Adipocyte (in vitro differentiated cells): ENCODE results near the gene RPRM.
"Not testable (repeated sequence)": the region's sequence is repeated elsewhere in the genome, so short reads cannot be mapped to it uniquely, and the experiment has no call there.

Experiments used
- DNase-seq: peaks from one replicate; pipeline ENCODE4 v3.0.0-alpha.2; 2015; ENCODE audit warnings: low read depth
- H3K27me3 ChIP-seq: replicated peaks from 2 replicates; pipeline ENCODE4 v1.7.0; 2013; ENCODE audit warnings: mild to moderate bottlenecking, low read length, moderate library complexity; ENCODE audit not compliant: control insufficient read depth, insufficient read depth
- H3K36me3 ChIP-seq: 2 replicates; pipeline ENCODE4 v1.7.0; 2013; ENCODE audit warnings: low read length, mild to moderate bottlenecking, moderate library complexity; ENCODE audit not compliant: control insufficient read depth, insufficient read depth, severe bottlenecking
- H3K4me1 ChIP-seq: 2 replicates; pipeline ENCODE4 v1.7.0; 2013; ENCODE audit warnings: mild to moderate bottlenecking, low read length, moderate library complexity; ENCODE audit not compliant: control insufficient read depth, insufficient read depth
- H3K4me3 ChIP-seq: 2 replicates; pipeline ENCODE4 v1.7.0; 2013; ENCODE audit warnings: mild to moderate bottlenecking, low read length, moderate library complexity
- H3K9ac ChIP-seq: 2 replicates; pipeline ENCODE4 v1.7.0; 2013; ENCODE audit warnings: mild to moderate bottlenecking, low read length, moderate library complexity
- H3K9me3 ChIP-seq: 2 replicates; pipeline ENCODE4 v1.7.0; 2013; ENCODE audit warnings: mild to moderate bottlenecking, low read length, moderate library complexity; ENCODE audit not compliant: control insufficient read depth

The RPRM gene

GRCh38 chr2:153455403-153455802, 23.2 kb downstream of the RPRM start:
- DNase-seq, result no peak
- Histone ChIP-seq H3K4me1 (no peaks in the 10 kb centered on the region), H3K4me3 (no peak overlapping the region), H3K9me3 (no peaks in the 10 kb centered on the region), H3K36me3 (no peaks in the 10 kb centered on the region), H3K27me3 (no peaks in the 10 kb centered on the region), H3K9ac (no peak overlapping the region)

- Histone ChIP-seq H3K4me3 (no peak overlapping the region), H3K9me3 (no peaks in the 10 kb centered on the region), H3K36me3 (no peaks in the 10 kb centered on the region), H3K27me3 (no peaks in the 10 kb centered on the region), H3K4me1 (no peaks in the 10 kb centered on the region), H3K9ac (no peak overlapping the region)
- no peak for DNase-seq
Measured at GRCh38 chr2:153451611-153452010, 27.0 kb downstream of the RPRM start.

- no peak overlapping the region for H3K4me3 ChIP-seq
- H3K4me1 ChIP-seq, result no peaks in the 10 kb centered on the region
- H3K27me3 ChIP-seq, result no peaks in the 10 kb centered on the region
- H3K9me3 ChIP-seq, result no peaks in the 10 kb centered on the region
- no peaks in the 10 kb centered on the region for H3K36me3 ChIP-seq
- no peak for DNase-seq
- no peak overlapping the region for H3K9ac ChIP-seq
Measured at GRCh38 chr2:153443106-153443505, 35.5 kb downstream of the RPRM start.

- H3K27me3 ChIP-seq, H3K4me3 ChIP-seq, H3K9me3 ChIP-seq, H3K9ac ChIP-seq, H3K4me1 ChIP-seq, H3K36me3 ChIP-seq, DNase-seq: not testable (repeated sequence)
Measured at GRCh38 chr2:153442616-153443015, 35.9 kb downstream of the RPRM start.

GRCh38 chr2:153440090-153440489, 38.5 kb downstream of the RPRM start:
- not testable (repeated sequence) for H3K36me3 ChIP-seq, H3K9ac ChIP-seq, H3K4me1 ChIP-seq, H3K4me3 ChIP-seq, DNase-seq, H3K27me3 ChIP-seq, H3K9me3 ChIP-seq

- H3K4me3 ChIP-seq, result no peak overlapping the region
- no peak for DNase-seq
- no peaks in the 10 kb centered on the region for H3K27me3 ChIP-seq
- no peaks in the 10 kb centered on the region for H3K4me1 ChIP-seq
- no peaks in the 10 kb centered on the region for H3K36me3 ChIP-seq
- no peak overlapping the region for H3K9ac ChIP-seq
- no peaks in the 10 kb centered on the region for H3K9me3 ChIP-seq
Measured at GRCh38 chr2:153433403-153433802, 45.2 kb downstream of the RPRM start.

GRCh38 chr2:153432381-153432780, 46.2 kb downstream of the RPRM start:
- no peak overlapping the region for H3K9ac ChIP-seq
- no peak overlapping the region for H3K4me3 ChIP-seq
- H3K27me3 ChIP-seq, result no peaks in the 10 kb centered on the region
- no peaks in the 10 kb centered on the region for H3K4me1 ChIP-seq
- H3K9me3 ChIP-seq, result no peaks in the 10 kb centered on the region
- H3K36me3 ChIP-seq, result no peaks in the 10 kb centered on the region
- DNase-seq, result no peak

- Histone ChIP-seq H3K4me3 (no peak overlapping the region), H3K36me3 (no peaks in the 10 kb centered on the region), H3K9ac (no peak overlapping the region), H3K9me3 (no peaks in the 10 kb centered on the region), H3K27me3 (no peaks in the 10 kb centered on the region), H3K4me1 (no peaks in the 10 kb centered on the region)
- DNase-seq, result no peak
Measured at GRCh38 chr2:153431114-153431513, 47.4 kb downstream of the RPRM start.
